ENCODE results near the gene ITPR2.

DNA sequence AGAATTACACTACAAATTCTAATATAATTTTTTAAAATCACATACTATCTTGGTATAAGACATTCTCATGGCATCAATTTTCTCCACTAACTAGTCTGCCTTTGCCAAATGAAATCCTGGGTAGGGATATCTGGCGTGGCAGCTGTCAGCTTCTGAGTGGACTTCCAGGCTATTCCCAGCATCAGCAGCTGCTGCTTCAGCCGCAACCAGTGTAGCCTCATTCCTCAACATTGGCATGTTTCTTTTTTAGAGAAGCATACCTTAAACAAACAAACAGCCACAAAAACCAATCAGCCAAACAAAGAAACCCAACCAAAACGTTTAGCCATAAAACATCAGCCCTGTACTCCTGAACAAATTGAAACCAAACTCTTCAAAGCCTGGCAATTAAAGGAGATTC, 401.8 kb downstream of the ITPR2 start:
- TF ChIP-seq EZH2 (IDR thresholded peaks at IDR 0.05; ENCODE audit: low read depth) (no peak), CTCF (conservative IDR thresholded peaks at IDR 0.05) (no peak)

All from PC-9 (cell line).